Measurements from ENCODE around the gene DCP1B.

The DCP1B gene

DNA sequence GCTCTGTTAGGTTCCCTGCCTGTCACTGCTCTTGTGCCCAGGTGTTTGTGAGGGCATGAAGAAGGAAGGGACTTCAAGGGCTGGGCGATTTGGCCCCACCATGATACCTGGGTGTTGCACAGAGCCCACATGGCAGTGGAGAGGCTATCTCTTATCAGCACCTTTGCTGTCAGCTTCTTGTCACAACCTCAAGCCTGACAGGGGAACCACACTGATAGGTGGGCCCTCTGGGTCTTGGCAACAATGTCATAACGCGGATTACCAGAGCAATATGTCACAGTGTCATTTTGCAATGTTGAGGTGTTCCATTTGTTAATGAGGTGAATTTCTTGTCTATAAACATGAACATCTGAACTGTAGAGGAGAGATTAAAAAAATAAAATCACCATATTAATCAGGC is 25.6 kb upstream of the DCP1B start:
- Mint-ChIP-seq H3K36me3 (no peaks in the 10 kb centered on the region), H3K27me3 (peaks cover 35% of the 10 kb centered on the region), H3K4me3 (no peak overlapping the region), H3K27ac (no peak overlapping the region), H3K9me3 (no peaks in the 10 kb centered on the region), H3K4me1 (peaks cover 5% of the 10 kb centered on the region)
- ATAC-seq: peak; percentile 36

GRCh38 chr12:2027351-2027750 is 23.1 kb upstream of the DCP1B start:
- peaks cover 3% of the 10 kb centered on the region for H3K9me3 Mint-ChIP-seq
- no peaks in the 10 kb centered on the region for H3K36me3 Mint-ChIP-seq
- H3K27me3 Mint-ChIP-seq: peaks cover 10% of the 10 kb centered on the region
- no peak overlapping the region for H3K27ac Mint-ChIP-seq
- no peak overlapping the region for H3K4me3 Mint-ChIP-seq
- H3K4me1 Mint-ChIP-seq: no peaks in the 10 kb centered on the region
- no peak for ATAC-seq

DNA sequence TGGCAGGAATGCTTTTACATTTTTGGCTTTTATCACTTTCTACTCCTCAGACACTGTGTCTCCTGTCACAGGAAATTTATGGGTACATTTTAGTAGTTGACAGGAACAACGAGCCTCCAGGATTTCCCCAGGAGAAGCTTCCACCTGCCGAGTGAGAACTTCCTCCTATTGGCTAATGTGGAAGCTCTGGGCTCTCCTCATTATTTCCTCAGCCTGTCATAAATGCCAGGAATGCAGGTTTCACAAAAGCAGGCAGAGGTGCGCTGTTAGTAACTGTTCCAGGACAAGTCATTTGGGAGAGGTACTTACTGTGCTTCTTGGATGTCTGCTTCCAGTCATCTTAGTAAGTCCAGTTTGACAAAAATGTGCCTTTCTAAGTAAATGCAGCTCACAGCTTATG is 19.1 kb upstream of the DCP1B start:
- H3K4me1 Mint-ChIP-seq: no peaks in the 10 kb centered on the region
- no peak overlapping the region for H3K4me3 Mint-ChIP-seq
- peaks cover 3% of the 10 kb centered on the region for H3K9me3 Mint-ChIP-seq
- peaks cover 16% of the 10 kb centered on the region for H3K27me3 Mint-ChIP-seq
- no peaks in the 10 kb centered on the region for H3K36me3 Mint-ChIP-seq
- ATAC-seq: no peak
- no peak overlapping the region for H3K27ac Mint-ChIP-seq

DNA sequence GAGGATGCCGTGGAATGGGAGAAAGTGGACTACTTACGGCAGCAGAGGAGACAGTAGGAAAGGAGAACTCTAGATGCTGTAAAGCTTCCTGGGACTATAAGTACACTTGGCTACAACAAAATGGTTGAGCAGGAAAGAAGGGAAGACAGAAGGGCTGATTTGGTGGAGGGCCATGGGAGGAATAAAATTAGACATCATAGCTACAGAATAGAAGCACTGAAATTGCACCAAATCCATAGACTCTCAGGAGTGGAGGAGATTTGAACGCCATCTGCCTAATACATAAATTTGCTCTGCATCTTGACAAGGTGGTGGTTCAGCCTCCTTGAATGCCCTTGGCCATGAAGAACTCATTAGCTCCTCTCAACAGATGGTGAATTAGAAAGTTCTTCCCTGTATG is 16.3 kb upstream of the DCP1B start:
- Mint-ChIP-seq H3K9me3 (peaks cover 3% of the 10 kb centered on the region), H3K27ac (no peak overlapping the region), H3K36me3 (no peaks in the 10 kb centered on the region), H3K4me1 (peaks cover 7% of the 10 kb centered on the region), H3K4me3 (no peak overlapping the region), H3K27me3 (peaks cover 31% of the 10 kb centered on the region)
- ATAC-seq: no peak

DNA sequence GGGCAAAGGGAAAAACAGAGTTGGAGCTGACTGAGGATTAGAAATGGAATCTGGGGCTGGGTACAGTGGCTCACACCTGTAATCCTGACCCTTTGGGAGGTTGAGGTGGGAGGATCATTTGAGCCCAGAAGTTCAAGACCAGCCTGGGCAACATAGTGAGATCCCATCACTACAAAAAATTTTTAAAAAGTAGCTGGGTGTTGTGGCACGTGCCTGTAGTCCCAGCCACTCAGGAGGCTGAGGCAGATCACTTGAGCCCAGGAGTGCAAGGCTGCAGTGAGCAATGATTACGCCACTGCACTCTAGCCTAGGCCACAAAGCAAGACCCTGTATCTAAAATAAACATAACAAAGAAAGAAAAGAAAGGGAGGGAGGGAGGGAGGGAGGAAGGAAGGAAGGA is 14.9 kb upstream of the DCP1B start:
- Mint-ChIP-seq H3K27me3 (peaks cover 31% of the 10 kb centered on the region), H3K4me1 (peaks cover 7% of the 10 kb centered on the region), H3K36me3 (no peaks in the 10 kb centered on the region), H3K9me3 (no peaks in the 10 kb centered on the region), H3K4me3 (no peak overlapping the region), H3K27ac (no peak overlapping the region)
- no peak for ATAC-seq

- H3K4me3 Mint-ChIP-seq: no peak overlapping the region
- no peaks in the 10 kb centered on the region for H3K9me3 Mint-ChIP-seq
- H3K27me3 Mint-ChIP-seq: peaks cover 31% of the 10 kb centered on the region
- no peaks in the 10 kb centered on the region for H3K36me3 Mint-ChIP-seq
- no peak overlapping the region for H3K27ac Mint-ChIP-seq
- no peak for ATAC-seq
- peaks cover 7% of the 10 kb centered on the region for H3K4me1 Mint-ChIP-seq
These were observed 14.1 kb upstream of the DCP1B start for GRCh38 chr12:2018391-2018790.

- Mint-ChIP-seq H3K27me3 (peaks cover 31% of the 10 kb centered on the region), H3K4me3 (no peak overlapping the region), H3K4me1 (peaks cover 7% of the 10 kb centered on the region), H3K27ac (no peak overlapping the region), H3K36me3 (no peaks in the 10 kb centered on the region), H3K9me3 (no peaks in the 10 kb centered on the region)
- ATAC-seq: no peak
These were observed 13.5 kb upstream of the DCP1B start for GRCh38 chr12:2017546-2018337.

GRCh38 chr12:2016862-2017545 is 12.7 kb upstream of the DCP1B start:
- Mint-ChIP-seq H3K4me3 (no peak overlapping the region), H3K36me3 (no peaks in the 10 kb centered on the region), H3K27me3 (peaks cover 31% of the 10 kb centered on the region), H3K27ac (no peak overlapping the region), H3K9me3 (no peaks in the 10 kb centered on the region), H3K4me1 (peaks cover 7% of the 10 kb centered on the region)
- ATAC-seq: no peak

GRCh38 chr12:2014231-2014630 is 10.0 kb upstream of the DCP1B start:
- H3K36me3 Mint-ChIP-seq: no peaks in the 10 kb centered on the region

GRCh38 chr12:2013527-2014223 is 9.4 kb upstream of the DCP1B start:
- peaks cover 7% of the 10 kb centered on the region for H3K4me1 Mint-ChIP-seq
- no peak for ATAC-seq

More at GRCh38 chr12:2014231-2014630, 10.0 kb upstream of the DCP1B start:
- peaks cover 30% of the 10 kb centered on the region for H3K27me3 Mint-ChIP-seq
- peaks cover 7% of the 10 kb centered on the region for H3K4me1 Mint-ChIP-seq
- no peak overlapping the region for H3K27ac Mint-ChIP-seq
- no peak overlapping the region for H3K4me3 Mint-ChIP-seq
- no peak for ATAC-seq
- no peaks in the 10 kb centered on the region for H3K9me3 Mint-ChIP-seq

DNA sequence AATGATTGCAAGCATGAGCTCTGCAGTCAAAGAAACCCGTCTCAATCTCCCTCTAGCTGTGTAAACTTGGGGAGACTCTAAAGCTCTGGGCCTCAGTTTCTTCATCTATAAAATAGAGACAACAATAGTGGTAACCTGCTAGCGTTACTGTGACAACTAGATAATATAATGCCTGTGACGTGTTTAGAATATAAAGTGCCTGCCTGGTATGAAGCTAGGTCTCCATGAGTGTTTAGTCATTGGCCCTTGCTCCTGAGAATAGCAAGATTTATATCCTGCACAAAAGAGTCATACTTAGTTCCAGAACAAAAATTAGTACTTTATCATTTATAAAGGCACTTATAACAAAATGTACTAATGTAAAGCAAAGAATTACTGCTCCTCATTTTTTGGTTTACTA is 8.8 kb upstream of the DCP1B start:
- Mint-ChIP-seq H3K36me3 (no peaks in the 10 kb centered on the region), H3K9me3 (no peaks in the 10 kb centered on the region), H3K4me1 (peaks cover 7% of the 10 kb centered on the region), H3K27me3 (peaks cover 23% of the 10 kb centered on the region), H3K4me3 (no peak overlapping the region), H3K27ac (no peak overlapping the region)
- no peak for ATAC-seq

More at GRCh38 chr12:2013527-2014223, 9.4 kb upstream of the DCP1B start:
- H3K36me3 Mint-ChIP-seq: no peaks in the 10 kb centered on the region
- no peaks in the 10 kb centered on the region for H3K9me3 Mint-ChIP-seq
- H3K27ac Mint-ChIP-seq: no peak overlapping the region
- H3K4me3 Mint-ChIP-seq: no peak overlapping the region
- peaks cover 26% of the 10 kb centered on the region for H3K27me3 Mint-ChIP-seq

GRCh38 chr12:2011643-2012607 is 7.7 kb upstream of the DCP1B start:
- H3K36me3 Mint-ChIP-seq: no peaks in the 10 kb centered on the region
- no peaks in the 10 kb centered on the region for H3K9me3 Mint-ChIP-seq
- ATAC-seq: no peak
- H3K27ac Mint-ChIP-seq: no peak overlapping the region
- H3K27me3 Mint-ChIP-seq: peaks cover 12% of the 10 kb centered on the region
- H3K4me3 Mint-ChIP-seq: no peak overlapping the region
- peaks cover 3% of the 10 kb centered on the region for H3K4me1 Mint-ChIP-seq

GRCh38 chr12:2009623-2010022 is 5.4 kb upstream of the DCP1B start:
- ATAC-seq: peak; percentile 67
- no peaks in the 10 kb centered on the region for H3K36me3 Mint-ChIP-seq
- H3K27ac Mint-ChIP-seq: no peak overlapping the region
- no peaks in the 10 kb centered on the region for H3K4me1 Mint-ChIP-seq
- no peaks in the 10 kb centered on the region for H3K9me3 Mint-ChIP-seq
- H3K4me3 Mint-ChIP-seq: no peak overlapping the region
- peaks cover 11% of the 10 kb centered on the region for H3K27me3 Mint-ChIP-seq

- H3K4me3 Mint-ChIP-seq: no peak overlapping the region
- no peak for ATAC-seq
- peaks cover 9% of the 10 kb centered on the region for H3K4me1 Mint-ChIP-seq
- H3K27ac Mint-ChIP-seq: no peak overlapping the region
- H3K27me3 Mint-ChIP-seq: peaks cover 11% of the 10 kb centered on the region
- no peaks in the 10 kb centered on the region for H3K9me3 Mint-ChIP-seq
- H3K36me3 Mint-ChIP-seq: no peaks in the 10 kb centered on the region
These were observed 4.4 kb upstream of the DCP1B start for GRCh38 chr12:2008677-2009076.
